Frontal cortex (tissue), 4 donors: ENCODE data around the gene SGCG. TPM values are rescaled to one million over a fixed set of nuclear protein-coding genes. Genes with fewer than 3 reads are reported as not detected.
A peak's percentile ranks its signal among the peaks of the same experiment; 100 is the strongest.
"Not testable (repeated sequence)": the region's sequence is repeated elsewhere in the genome, so short reads cannot be mapped to it uniquely, and the experiment has no call there.

Experiments used
- DNase-seq, 2 donors: peaks; one replicate each; pipeline ENCODE4 v3.0.0; 2012; ENCODE audit warnings: low spot score in 2 of 2
- FAIRE-seq: peaks from 2 replicates; lab custom pipeline; 2012; peaks lifted over from hg19 to GRCh38; lab: Jason Lieb, UNC
- total RNA-seq: library from RNA; depleted of rRNA; stranded (reverse); fragments of >200 nt; gene quantifications from one replicate; pipeline ENCODE4 v1.2.3, GENCODE V29; 2014
- donor health status: control.
- donor health status: control.
- donor health status: control.

Gene SGCG
- total RNA-seq, 1 donor from 2014 or later, result 0.82 TPM

DNA sequence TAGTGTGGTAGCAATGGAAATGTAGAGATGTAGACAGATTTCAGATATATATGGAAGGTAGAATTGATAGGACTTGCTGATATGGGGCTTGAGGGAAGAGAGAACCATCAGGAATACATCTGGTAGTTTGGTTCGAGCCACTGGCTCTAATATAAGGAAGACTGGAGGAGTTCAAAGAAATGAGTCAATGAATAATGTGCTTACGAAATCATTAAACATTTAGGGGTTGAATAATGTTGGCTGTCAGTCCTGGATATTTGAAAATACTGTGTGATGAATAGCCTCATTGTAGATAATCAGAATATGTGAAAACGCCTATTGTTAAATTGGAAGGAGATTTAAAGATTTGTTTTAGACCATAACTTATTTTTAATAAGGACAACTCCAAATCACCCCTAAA, 21.6 kb downstream of the SGCG start:
- no peak for FAIRE-seq
- no peak for DNase-seq

DNA sequence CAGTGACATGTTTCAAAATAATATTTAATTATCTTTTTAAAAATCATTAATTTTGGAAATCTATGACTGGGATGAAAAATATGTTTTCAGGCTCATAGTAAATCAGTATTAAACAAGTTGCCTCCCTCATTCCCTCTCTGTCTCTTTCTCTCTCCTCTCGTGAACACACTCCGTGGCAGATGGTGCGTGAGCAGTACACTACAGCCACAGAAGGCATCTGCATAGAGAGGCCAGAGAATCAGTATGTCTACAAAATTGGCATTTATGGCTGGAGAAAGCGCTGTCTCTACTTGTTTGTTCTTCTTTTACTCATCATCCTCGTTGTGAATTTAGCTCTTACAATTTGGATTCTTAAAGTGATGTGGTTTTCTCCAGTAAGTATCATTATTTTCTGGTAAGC, 22.7 kb downstream of the SGCG start:
- FAIRE-seq, result no peak

DNA sequence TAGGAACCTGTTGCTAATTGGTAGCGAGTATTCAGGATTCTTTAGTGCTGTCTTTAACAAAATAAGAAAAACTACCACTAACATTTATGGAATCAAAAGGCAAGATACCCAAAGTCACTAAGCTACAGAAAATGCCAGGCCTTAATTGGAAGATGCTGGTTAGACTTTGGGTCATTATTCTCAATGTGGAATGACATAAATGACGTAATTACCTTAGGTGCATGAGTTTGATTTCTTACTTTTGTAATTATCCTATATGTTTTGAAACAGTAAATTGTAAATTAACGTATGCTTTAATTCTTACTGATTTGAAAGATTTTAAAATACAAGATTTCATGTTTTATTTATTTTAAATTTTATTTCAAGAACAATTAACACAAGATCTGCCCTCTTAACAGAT, 25.0 kb downstream of the SGCG start:
- DNase-seq (no peak), FAIRE-seq (peak; percentile 66)

More for the DNA sequence above, 22.7 kb downstream of the SGCG start:
- no peak for DNase-seq

DNA sequence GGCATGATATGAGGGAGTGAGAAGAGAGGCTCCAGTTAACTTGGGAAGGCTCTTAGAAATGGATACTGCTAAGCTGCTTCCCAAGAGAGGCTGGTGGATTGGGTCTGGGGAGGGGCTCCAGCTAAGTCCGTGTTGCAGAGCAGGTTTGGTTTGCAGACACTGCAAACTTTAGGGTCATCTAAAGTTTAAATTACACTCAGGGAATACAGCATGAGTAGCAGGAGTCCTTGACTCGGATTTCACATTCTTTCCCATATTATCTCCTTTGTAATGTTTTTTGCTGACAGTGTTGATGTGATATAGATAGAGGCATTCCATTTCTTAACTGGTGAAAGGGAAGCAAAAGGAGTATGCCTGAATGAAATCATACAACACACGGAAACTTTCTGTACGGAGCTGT, 31.9 kb downstream of the SGCG start:
- FAIRE-seq (no peak), DNase-seq (no peak)

DNA sequence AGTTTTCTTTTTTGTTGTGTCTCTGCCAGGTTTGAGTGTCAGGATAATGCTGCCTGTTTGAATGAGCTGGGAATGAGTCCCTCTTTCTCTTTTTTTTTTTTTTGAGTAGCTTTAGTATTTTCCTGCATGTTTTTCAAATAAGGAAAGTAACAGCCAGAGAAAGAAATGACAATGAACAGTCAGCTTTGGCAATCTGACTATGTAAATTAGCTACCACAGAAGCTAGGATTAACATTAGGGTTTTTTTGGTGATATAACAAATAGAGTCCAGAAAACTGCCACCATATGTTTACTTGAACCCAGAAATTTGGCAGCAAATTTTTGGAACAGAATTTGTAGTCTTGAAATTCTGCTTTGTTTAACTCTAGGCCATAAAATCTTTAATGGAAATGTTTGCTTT, 50.5 kb downstream of the SGCG start:
- FAIRE-seq (no peak), DNase-seq (no peak)

DNA sequence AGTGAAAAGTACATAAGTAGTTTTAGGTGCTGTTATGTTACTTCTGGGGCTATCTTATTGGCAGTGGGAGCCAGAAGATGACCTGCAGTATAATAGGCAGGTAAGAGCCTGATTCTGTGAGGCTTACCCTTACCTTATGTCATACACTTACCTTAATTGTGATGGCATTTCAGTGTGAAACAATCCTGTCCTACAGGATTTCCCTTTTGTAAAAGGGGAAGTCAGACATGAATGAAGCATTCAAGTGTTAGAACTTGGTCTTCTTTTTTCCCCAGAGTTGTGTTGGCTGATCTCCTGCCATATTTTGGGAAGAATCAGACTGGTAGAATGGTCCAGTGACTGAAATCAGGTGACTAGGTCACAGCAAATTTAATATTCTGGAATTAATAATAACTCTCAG, 55.2 kb downstream of the SGCG start:
- FAIRE-seq, result no peak
- no peak for DNase-seq

DNA sequence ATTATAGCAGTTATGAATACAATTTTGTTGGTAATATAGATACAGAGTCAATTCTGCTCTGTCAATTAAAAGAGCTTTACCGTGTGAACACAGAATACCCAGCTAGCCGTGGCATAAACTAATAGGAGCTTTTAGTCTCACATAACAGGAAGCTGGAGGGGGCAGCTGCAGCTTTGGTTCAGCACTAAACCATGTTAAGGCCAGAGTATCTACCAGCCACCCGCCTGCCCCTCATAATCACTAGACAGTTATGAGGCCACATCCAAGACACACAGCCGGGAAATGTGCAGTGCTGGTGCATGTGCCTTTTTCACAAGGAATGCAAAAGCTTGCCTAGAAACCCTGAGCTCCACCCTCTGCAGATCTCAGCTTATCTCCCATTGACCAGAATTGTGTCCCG, 62.3 kb downstream of the SGCG start:
- no peak for FAIRE-seq

DNA sequence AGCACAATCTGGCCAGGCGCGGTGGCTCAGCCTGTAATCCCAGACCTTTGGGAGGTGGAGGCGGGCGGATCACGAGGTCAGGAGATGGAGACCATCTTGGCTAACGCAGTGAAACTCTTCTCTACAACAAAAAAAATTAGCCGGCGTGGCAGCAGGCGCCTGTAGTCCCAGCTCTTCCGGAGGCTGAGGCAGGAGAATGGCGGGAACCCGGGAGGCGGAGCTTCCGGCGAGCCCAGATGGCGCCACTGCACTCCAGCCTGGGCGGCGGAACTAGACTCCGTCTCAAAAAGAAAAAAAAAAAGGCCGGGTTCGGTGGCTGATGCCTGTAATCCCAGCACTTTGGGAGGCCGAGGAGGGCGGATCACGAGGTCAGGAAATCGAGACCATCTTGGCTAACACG, 67.6 kb downstream of the SGCG start:
- not testable (repeated sequence) for FAIRE-seq, DNase-seq

More for the DNA sequence above, 62.3 kb downstream of the SGCG start:
- DNase-seq, result no peak

DNA sequence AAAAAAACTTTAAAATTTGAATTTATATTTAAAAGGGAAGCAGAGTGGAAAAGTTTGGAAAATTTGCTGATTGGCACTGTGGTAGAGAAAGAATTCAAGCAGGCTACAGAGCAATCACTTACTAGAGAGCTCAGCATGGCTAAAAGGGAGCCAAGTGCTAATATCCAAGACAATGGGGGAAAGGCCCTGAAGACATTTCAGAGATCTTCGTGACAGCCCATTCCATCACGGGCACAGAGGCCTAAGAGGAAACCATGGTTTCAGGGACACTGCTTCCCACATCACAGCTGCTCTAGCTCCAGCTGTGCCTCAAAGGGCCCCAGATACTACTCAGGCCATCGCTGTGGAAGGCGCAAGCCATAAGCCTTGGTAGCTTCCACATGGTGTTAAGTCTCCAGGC, 73.7 kb downstream of the SGCG start:
- FAIRE-seq (no peak), DNase-seq (no peak)

DNA sequence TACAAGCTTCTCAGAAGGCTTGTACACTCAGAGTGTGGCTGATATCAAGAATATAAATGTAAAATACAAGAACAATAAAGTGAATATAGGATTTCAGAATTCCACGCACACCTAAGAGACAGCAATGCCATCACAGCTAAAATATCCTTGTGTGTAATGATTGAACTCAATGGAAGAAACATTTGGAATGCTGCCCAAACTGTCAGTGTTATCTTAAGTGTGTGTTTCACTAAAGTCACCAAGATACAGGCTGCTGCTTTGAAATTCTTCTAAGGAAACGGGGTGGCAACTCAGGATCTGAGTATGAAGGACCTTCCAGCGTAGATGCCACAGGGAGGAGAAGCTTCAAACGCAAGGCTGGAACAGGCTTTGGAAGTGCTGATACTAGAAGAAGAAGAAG, 86.8 kb downstream of the SGCG start:
- no peak for FAIRE-seq
- DNase-seq, result no peak

DNA sequence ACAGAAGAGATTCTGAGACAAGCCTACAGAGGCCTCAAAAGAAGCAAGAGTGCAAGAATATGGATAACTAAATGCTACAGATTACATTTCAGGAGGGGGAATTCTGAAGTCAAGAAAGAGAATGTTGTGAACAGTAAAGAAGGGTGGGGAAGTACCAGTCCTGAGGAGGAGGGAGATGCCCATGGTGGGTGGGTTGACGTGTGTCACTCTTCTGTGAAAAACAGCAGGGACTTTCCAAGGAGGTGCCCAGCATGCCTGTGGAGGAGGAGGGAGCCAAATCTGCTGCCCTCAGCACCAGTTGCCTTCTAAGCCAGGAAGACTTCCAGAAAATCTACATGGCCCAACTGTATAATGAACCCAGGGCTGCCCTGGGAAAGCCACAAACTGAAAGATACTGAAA, 87.7 kb downstream of the SGCG start:
- FAIRE-seq (no peak), DNase-seq (no peak)

DNA sequence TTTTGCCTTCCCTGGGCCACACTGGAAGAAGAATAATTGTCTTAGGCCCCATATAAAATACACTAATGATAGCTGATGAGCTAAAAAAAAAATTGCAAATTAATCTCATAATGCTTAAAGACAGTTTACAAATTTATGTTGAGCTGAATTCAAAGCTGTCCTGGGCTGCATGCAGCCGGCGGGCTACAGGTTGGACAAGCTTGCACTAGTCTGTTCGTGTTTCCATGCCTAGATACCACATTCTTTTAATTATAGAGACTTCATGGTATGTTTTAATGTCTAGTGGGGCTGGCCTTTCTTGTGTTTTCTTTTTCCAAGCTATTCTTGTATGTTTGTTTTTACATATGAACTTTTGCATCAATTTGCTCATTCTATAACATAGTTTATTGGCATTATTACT, 90.6 kb downstream of the SGCG start:
- FAIRE-seq, result no peak
- DNase-seq, result no peak

DNA sequence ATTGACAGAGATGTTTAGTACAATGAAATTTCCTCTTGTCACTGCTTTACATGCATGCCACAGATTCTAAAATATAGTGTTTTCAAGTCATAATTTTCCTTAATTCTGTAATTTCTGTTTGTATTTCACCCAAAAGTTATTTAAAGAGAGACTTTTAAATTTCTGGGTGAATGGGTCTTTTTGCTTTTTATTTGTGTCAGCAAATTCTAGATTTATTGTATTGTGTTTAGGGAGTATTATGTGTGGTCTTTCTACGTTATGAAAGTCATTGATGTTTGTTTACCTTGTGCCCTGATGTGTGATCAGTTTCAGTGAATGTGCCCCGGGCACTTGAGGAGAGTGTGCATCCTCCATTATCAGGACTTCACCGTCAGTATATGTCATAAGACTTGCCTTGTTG, 92.7 kb downstream of the SGCG start:
- DNase-seq (no peak), FAIRE-seq (no peak)

DNA sequence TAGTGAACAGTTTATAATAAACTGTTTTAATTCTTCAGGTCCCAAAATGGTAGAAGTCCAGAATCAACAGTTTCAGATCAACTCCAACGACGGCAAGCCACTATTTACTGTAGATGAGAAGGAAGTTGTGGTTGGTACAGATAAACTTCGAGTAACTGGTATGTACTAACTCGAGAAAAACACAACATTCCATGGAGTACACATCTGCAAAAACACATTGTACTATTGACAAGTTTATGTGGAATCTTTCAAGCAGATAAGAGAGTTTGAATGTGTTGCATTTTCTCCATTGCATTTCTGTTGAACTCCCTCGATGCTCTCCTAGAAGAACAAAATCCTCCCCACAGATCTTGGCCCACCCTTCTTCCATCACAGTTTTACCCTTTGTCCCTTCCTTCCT, 98.5 kb downstream of the SGCG start:
- FAIRE-seq, result no peak
- DNase-seq, result no peak

DNA sequence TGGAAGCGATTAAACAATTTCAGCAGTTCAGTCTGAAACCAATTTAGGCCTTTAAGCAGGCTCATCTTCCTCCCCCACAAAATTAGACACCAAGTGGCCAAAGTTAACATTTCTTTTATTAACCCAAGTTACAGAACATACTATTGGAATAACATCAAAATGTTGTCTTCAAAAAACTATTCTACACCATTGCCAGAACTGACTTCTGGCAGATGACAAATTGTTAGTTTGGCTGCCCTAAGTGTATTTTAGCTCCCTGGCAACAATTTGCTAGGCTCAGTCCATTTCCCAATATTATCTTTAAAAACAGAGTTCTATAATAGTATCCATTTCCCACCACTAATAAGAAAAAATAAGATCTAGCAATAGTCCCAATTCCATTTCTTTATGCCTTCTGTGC, 107.8 kb downstream of the SGCG start:
- no peak for DNase-seq
- no peak for FAIRE-seq

DNA sequence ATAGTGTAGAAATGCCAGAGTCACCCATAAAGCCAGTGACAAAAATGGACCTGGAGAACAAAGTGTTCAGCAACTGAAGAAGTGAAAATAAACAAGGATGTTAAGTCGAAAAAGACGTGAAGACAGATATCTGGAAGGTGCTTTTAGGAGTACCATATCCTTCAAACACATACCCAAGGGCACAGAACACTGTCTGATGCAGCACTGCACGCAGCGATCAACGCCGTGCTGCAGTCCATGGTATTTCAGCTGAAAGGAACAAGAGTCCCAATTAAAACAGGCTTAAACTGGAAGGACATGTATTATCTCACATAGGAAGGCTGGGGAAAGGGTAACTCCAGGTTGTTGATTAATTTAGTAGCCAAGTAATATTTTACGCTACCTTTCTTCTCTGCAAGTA, 108.2 kb downstream of the SGCG start:
- FAIRE-seq (no peak), DNase-seq (no peak)

DNA sequence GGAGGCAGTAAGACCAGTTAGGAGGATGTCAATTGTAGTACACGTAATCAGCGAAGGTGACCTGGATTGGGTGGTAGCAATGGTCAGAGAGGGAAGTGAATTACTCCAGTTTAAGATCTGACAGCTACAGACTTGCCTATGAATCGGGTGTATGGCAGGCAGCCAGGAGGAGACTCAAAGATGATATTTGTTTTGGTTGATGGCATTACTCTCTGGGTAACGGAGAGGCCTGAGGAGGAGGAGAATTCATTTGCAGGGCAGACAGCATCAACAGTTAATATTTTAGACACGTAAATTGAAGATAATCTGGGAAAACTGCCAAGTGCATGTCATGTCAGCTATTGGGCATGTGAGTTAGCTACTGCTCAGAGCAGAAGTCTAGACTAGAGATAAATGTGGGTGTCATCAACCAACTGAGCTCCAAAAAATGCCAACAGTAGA, 109.2 kb downstream of the SGCG start:
- DNase-seq (no peak), FAIRE-seq (no peak)

DNA sequence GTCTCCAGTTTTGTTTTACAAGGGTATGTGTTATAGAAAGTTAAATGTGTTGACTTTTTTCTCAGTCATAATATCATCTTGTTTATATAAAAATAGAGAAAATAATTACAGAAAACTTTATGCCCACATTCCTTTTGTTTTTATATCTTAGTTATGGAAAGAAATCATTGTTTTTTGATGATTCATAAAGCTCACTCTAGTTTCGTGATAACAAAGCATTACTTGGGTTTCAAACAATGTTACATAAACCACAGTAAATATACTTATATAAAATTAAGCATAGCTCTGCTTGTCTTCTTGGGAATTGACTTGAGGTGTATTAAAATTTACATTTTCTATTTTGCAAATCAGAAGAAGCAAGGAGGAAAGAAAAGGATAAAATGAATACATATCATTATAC, 111.8 kb downstream of the SGCG start:
- FAIRE-seq, result no peak
- no peak for DNase-seq

DNA sequence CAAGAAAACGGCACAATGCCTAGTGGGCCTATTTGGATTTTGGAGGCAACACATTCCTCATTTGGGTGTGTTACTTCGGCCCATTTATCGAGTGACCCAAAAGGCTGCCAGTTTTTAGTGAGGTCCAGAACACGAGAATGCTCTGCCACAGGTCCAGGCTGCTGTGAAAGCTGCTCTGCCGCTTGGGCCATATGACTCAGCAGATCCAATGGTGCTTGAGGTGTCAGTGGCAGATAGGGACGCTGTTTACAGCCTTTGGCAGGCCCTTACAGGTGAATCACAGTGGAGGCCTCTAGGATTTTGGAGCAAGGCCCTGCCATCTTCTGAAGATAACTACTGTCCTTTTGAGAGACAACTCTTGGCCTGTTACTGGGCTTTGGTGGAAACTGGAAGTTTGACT, 134.1 kb downstream of the SGCG start:
- DNase-seq, FAIRE-seq: not testable (repeated sequence)

DNA sequence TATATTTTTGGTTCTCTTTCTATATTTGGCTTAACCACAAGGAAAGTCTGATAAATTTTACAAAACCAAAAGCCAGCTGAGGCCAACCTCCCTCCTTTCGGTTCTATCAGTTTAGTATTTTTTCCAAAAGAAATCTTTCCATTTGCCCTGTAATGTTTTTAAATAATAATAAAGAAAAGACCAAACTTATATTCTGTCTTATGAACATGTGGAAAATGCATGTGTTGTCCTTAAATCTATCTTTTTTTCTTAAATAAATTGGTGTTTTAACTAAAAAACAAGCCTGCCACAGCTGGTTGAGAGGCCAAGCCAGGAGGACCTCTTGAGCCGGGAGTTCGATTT, 139.1 kb downstream of the SGCG start:
- FAIRE-seq, result no peak

DNA sequence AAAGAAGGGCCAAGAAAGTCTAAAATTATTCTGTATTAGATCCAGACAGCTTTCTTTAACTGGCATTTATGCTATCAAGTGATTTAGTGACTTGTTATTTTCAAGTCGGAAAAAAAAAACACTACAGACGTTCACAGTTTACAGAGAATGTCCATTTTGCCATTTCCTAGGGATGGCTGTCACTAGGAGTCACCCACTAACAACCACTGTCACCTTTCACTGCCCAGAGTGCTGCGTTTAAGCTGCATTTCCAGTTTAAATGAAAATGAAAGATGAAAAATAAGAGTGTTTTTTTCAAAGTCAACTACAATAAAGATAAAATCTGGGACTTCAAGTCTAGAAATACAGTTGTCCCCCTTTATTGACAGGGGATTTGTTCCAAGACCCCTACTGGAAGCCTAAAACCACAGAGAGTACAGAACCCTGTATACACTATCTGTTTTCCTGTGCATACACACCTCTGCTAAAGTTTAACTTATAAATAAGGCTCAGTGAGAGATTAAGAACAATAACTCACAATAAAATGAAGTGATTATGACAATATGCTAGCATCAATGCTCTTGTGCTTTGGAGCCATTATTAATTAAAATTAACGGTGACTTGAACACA, 140.3 kb downstream of the SGCG start:
- DNase-seq (no peak), FAIRE-seq (no peak)

More for the DNA sequence above, 139.1 kb downstream of the SGCG start:
- no peak for DNase-seq

DNA sequence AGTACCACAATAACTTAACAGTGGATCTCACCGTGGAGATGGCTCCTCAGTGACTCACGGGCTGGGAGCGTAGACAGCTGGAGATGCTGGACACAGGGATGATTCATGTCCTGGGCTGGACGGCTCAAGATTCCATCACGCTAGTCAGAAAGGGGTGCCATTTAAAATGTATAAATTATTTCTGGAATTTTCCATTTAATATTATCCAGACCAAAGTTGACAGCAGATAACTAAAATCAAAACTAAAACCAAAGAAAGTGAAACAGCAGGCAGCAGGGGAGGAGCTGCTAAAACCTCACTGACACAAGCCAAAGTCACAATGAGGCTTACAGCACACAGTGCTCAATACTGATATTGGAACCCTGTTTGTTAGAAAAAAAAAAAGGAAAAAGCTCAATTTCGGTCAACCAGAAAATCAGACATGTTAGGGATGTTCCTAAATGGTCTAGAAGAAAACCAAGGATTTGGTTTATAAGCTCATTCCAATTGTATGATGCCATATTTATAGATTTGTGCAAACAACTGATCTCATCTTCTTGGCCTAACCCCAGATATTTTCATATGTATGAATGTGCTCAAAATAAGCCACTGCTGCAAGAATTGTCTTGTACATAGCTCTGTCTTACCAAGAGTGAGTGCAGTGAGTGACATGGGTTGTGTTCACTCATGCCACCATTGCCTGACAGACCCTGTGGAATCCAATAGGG, 140.9 kb downstream of the SGCG start:
- DNase-seq (no peak), FAIRE-seq (no peak)
